HG03565 (cell line): Measurements from ENCODE around the gene HYDIN.

Experiments
- ATAC-seq: cut with Tn5 transposase; IDR thresholded peaks from one replicate; pipeline ENCODE4 v1.9.1; 2021; ENCODE audit warnings: mild to moderate bottlenecking, moderate library complexity; ENCODE audit not compliant: unreplicated experiment

Gene HYDIN

GRCh38 chr16:70769131-70769530 is 461.4 kb downstream of the HYDIN start:
- no peak for ATAC-seq

- no peak for ATAC-seq
These were observed 462.3 kb downstream of the HYDIN start for GRCh38 chr16:70768203-70768580.

- ATAC-seq, result no peak
These were observed 462.9 kb downstream of the HYDIN start for GRCh38 chr16:70767377-70768202.

- ATAC-seq, result no peak
These were observed 463.9 kb downstream of the HYDIN start for GRCh38 chr16:70766658-70767057.

GRCh38 chr16:70766176-70766575 is 464.3 kb downstream of the HYDIN start:
- no peak for ATAC-seq

GRCh38 chr16:70765491-70765890 is 465.0 kb downstream of the HYDIN start:
- no peak for ATAC-seq

- no peak for ATAC-seq
These were observed 465.9 kb downstream of the HYDIN start for GRCh38 chr16:70764632-70765031.

GRCh38 chr16:70760221-70760620 is 470.3 kb downstream of the HYDIN start:
- ATAC-seq, result no peak

GRCh38 chr16:70759666-70760065 is 470.9 kb downstream of the HYDIN start:
- ATAC-seq, result no peak

- no peak for ATAC-seq
These were observed 471.7 kb downstream of the HYDIN start for GRCh38 chr16:70758786-70759185.
